ENCODE measurements around the gene KRT16.

DNA sequence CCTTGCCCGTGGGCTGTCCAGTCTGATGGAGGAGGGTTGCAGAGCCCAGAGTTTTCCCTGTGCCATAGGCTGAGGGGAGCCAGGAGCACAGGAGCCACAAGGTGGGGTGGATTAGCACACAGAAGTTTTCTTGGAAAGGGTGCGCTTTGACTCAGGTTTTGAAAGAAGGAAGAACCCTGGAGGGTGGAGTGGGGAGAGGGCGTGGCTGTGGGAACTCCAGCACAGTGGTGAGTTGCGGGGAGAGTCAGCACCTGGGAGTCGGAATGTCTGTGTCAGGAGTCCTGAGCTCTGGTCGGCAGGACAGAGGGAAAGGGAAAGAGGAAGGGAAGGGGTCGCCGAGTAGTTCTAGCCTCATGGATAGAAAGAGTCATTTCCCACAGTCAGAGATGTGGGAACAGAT is 17.0 kb downstream of the KRT16 start:
- TF ChIP-seq EZH2 (IDR thresholded peaks at IDR 0.05) (no peak), EZH2phosphoT487 (IDR thresholded peaks at IDR 0.05) (no peak)
- TF ChIP-seq, protein P1, sequence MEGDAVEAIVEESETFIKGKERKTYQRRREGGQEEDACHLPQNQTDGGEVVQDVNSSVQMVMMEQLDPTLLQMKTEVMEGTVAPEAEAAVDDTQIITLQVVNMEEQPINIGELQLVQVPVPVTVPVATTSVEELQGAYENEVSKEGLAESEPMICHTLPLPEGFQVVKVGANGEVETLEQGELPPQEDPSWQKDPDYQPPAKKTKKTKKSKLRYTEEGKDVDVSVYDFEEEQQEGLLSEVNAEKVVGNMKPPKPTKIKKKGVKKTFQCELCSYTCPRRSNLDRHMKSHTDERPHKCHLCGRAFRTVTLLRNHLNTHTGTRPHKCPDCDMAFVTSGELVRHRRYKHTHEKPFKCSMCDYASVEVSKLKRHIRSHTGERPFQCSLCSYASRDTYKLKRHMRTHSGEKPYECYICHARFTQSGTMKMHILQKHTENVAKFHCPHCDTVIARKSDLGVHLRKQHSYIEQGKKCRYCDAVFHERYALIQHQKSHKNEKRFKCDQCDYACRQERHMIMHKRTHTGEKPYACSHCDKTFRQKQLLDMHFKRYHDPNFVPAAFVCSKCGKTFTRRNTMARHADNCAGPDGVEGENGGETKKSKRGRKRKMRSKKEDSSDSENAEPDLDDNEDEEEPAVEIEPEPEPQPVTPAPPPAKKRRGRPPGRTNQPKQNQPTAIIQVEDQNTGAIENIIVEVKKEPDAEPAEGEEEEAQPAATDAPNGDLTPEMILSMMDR (IDR thresholded peaks at IDR 0.05) = no peak
